HG03039 (cell line): ENCODE results near the gene PLA2G4F.

Experiments used
- ATAC-seq: cut with Tn5 transposase; IDR thresholded peaks from one replicate; pipeline ENCODE4 v1.9.1; 2021; ENCODE audit warnings: mild to moderate bottlenecking, moderate library complexity; ENCODE audit not compliant: unreplicated experiment

Gene PLA2G4F

GRCh38 chr15:42156243-42156922 lies at the start of gene PLA2G4F:
TSS of gene PLA2G4F (minus strand) at chr15:42156636. CDS start at chr15:42156549, 87 bp downstream.
- ATAC-seq, result no peak

GRCh38 chr15:42203891-42204290 lies 47.5 kb upstream of the PLA2G4F start:
- ATAC-seq, result no peak

GRCh38 chr15:42202653-42203052 lies 46.2 kb upstream of the PLA2G4F start:
- no peak for ATAC-seq

GRCh38 chr15:42201801-42202200 lies 45.4 kb upstream of the PLA2G4F start:
- ATAC-seq, result no peak

GRCh38 chr15:42199126-42199525 lies 42.7 kb upstream of the PLA2G4F start:
- no peak for ATAC-seq

- no peak for ATAC-seq
Observed at GRCh38 chr15:42198516-42198915, 42.1 kb upstream of the PLA2G4F start.

- ATAC-seq, result no peak
Observed at GRCh38 chr15:42194513-42194912, 38.1 kb upstream of the PLA2G4F start.

GRCh38 chr15:42193383-42193782 lies 36.9 kb upstream of the PLA2G4F start:
- ATAC-seq, result no peak

- no peak for ATAC-seq
Observed at GRCh38 chr15:42191610-42192346, 35.3 kb upstream of the PLA2G4F start.

GRCh38 chr15:42190370-42190769 lies 33.9 kb upstream of the PLA2G4F start:
- ATAC-seq, result no peak

GRCh38 chr15:42185801-42186200 lies 29.4 kb upstream of the PLA2G4F start:
- ATAC-seq, result no peak

- ATAC-seq, result no peak
Observed at GRCh38 chr15:42184736-42185135, 28.3 kb upstream of the PLA2G4F start.

- ATAC-seq, result no peak
Observed at GRCh38 chr15:42184296-42184695, 27.9 kb upstream of the PLA2G4F start.

- ATAC-seq, result no peak
Observed at GRCh38 chr15:42182961-42183360, 26.5 kb upstream of the PLA2G4F start.

GRCh38 chr15:42182328-42182886 lies 26.0 kb upstream of the PLA2G4F start:
- ATAC-seq, result no peak

GRCh38 chr15:42178056-42178455 lies 21.6 kb upstream of the PLA2G4F start:
- ATAC-seq, result no peak

GRCh38 chr15:42175671-42176070 lies 19.2 kb upstream of the PLA2G4F start:
- ATAC-seq, result no peak

GRCh38 chr15:42172475-42172874 lies 16.0 kb upstream of the PLA2G4F start:
- ATAC-seq, result no peak

- no peak for ATAC-seq
Observed at GRCh38 chr15:42171795-42172194, 15.4 kb upstream of the PLA2G4F start.

GRCh38 chr15:42171122-42171521 lies 14.7 kb upstream of the PLA2G4F start:
- no peak for ATAC-seq

- ATAC-seq, result no peak
Observed at GRCh38 chr15:42166225-42166940, 9.9 kb upstream of the PLA2G4F start.
